SK-N-SH (cell line): Measurements from ENCODE around the gene POLN.

Experiments
- POLR2AphosphoS5 ChIP-seq: IDR thresholded peaks from 2 replicates; pipeline ENCODE4 v1.6.1; 2012; ENCODE audit warnings: low read depth, low read length
- TEAD4 ChIP-seq: IDR thresholded peaks from 2 replicates; pipeline ENCODE4 v1.4.0; 2012; ENCODE audit warnings: mild to moderate bottlenecking, borderline replicate concordance; ENCODE audit not compliant: insufficient read depth

DNA sequence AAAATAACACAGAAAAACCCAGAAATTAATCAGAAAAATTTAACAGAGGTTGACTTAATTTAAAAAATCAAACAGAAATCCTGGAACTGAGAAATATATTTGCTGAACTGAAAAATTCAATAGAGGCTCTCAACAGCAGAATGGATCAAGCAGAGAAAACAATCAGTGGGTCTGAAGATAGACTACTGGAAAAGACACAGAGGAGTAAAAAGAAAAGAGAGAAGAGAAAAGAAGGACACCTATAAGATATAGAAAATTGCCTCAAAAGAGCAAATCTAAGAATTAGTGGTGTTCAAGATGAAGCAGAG, 55.1 kb downstream of the POLN start:
- TF ChIP-seq TEAD4 (no peak), POLR2AphosphoS5 (no peak)
